ENCODE measurements around the gene TRMT10B.

TRMT10B gene

GRCh38 chr9:37739222-37739621 lies 14.4 kb upstream of the TRMT10B start:
- H3K4me3 ChIP-seq (ENCODE audit: insufficient read length, low read depth) = no peak overlapping the region
- no peaks in the 10 kb centered on the region for H3K9me3 ChIP-seq (ENCODE audit: insufficient read depth, low read length)
- TF ChIP-seq SUZ12 (IDR thresholded peaks at IDR 0.05; ENCODE audit: extremely low read depth, insufficient read depth, insufficient read length) (no peak), YY1 (IDR thresholded peaks at IDR 0.05; ENCODE audit: insufficient read depth, insufficient read length) (no peak), ZNF274 (IDR thresholded peaks at IDR 0.05; ENCODE audit: low read depth, low read length) (no peak)
- no peak for DNase-seq (ENCODE audit: low read depth, low spot score)
- peaks cover 2% of the 10 kb centered on the region for H3K27me3 ChIP-seq (ENCODE audit: insufficient read depth, insufficient read length)
- H3K36me3 ChIP-seq (ENCODE audit: insufficient read depth, insufficient read length, low read length) = no peaks in the 10 kb centered on the region
- no peak overlapping the region for H3K9ac ChIP-seq (ENCODE audit: insufficient read length, low read depth)
- peaks cover 11% of the 10 kb centered on the region for H3K4me1 ChIP-seq (ENCODE audit: insufficient read depth, insufficient read length)

GRCh38 chr9:37740128-37740527 lies 13.5 kb upstream of the TRMT10B start:
- Histone ChIP-seq H3K4me3 (ENCODE audit: insufficient read length, low read depth) (no peak overlapping the region), H3K9me3 (ENCODE audit: insufficient read depth, low read length) (no peaks in the 10 kb centered on the region), H3K4me1 (ENCODE audit: insufficient read depth, insufficient read length) (peaks cover 11% of the 10 kb centered on the region), H3K9ac (ENCODE audit: insufficient read length, low read depth) (no peak overlapping the region), H3K27me3 (ENCODE audit: insufficient read depth, insufficient read length) (peaks cover 2% of the 10 kb centered on the region), H3K36me3 (ENCODE audit: insufficient read depth, insufficient read length, low read length) (no peaks in the 10 kb centered on the region)
- no peak for DNase-seq (ENCODE audit: low read depth, low spot score)
- TF ChIP-seq ZNF274 (IDR thresholded peaks at IDR 0.05; ENCODE audit: low read depth, low read length) (no peak), YY1 (IDR thresholded peaks at IDR 0.05; ENCODE audit: insufficient read depth, insufficient read length) (no peak), SUZ12 (IDR thresholded peaks at IDR 0.05; ENCODE audit: extremely low read depth, insufficient read depth, insufficient read length) (no peak)

GRCh38 chr9:37740631-37741328 lies 12.8 kb upstream of the TRMT10B start:
- H3K4me3 ChIP-seq (ENCODE audit: insufficient read length, low read depth) = no peak overlapping the region
- H3K9ac ChIP-seq (ENCODE audit: insufficient read length, low read depth) = no peak overlapping the region
- H3K36me3 ChIP-seq (ENCODE audit: insufficient read depth, insufficient read length, low read length) = no peaks in the 10 kb centered on the region
- peaks cover 2% of the 10 kb centered on the region for H3K27me3 ChIP-seq (ENCODE audit: insufficient read depth, insufficient read length)
- H3K4me1 ChIP-seq (ENCODE audit: insufficient read depth, insufficient read length) = peaks cover 11% of the 10 kb centered on the region
- DNase-seq (ENCODE audit: low read depth, low spot score) = no peak
- H3K9me3 ChIP-seq (ENCODE audit: insufficient read depth, low read length) = no peaks in the 10 kb centered on the region
- TF ChIP-seq SUZ12 (IDR thresholded peaks at IDR 0.05; ENCODE audit: extremely low read depth, insufficient read depth, insufficient read length) (no peak), YY1 (IDR thresholded peaks at IDR 0.05; ENCODE audit: insufficient read depth, insufficient read length) (no peak), ZNF274 (IDR thresholded peaks at IDR 0.05; ENCODE audit: low read depth, low read length) (no peak)

- H3K27me3 ChIP-seq (ENCODE audit: insufficient read depth, insufficient read length) = no peaks in the 10 kb centered on the region
- H3K9ac ChIP-seq (ENCODE audit: insufficient read length, low read depth) = no peak overlapping the region
- TF ChIP-seq ZNF274 (IDR thresholded peaks at IDR 0.05; ENCODE audit: low read depth, low read length) = no peak
- no peak for TF ChIP-seq SUZ12 (IDR thresholded peaks at IDR 0.05; ENCODE audit: extremely low read depth, insufficient read depth, insufficient read length)
- TF ChIP-seq YY1 (IDR thresholded peaks at IDR 0.05; ENCODE audit: insufficient read depth, insufficient read length) = no peak
- H3K36me3 ChIP-seq (ENCODE audit: insufficient read depth, insufficient read length, low read length) = no peaks in the 10 kb centered on the region
- H3K4me1 ChIP-seq (ENCODE audit: insufficient read depth, insufficient read length) = peaks cover 4% of the 10 kb centered on the region
- no peak overlapping the region for H3K4me3 ChIP-seq (ENCODE audit: insufficient read length, low read depth)
- no peak for DNase-seq (ENCODE audit: low read depth, low spot score)
- H3K9me3 ChIP-seq (ENCODE audit: insufficient read depth, low read length) = no peaks in the 10 kb centered on the region
Observed at GRCh38 chr9:37745970-37746369, 7.6 kb upstream of the TRMT10B start.

- Histone ChIP-seq H3K27me3 (ENCODE audit: insufficient read depth, insufficient read length) (no peaks in the 10 kb centered on the region), H3K36me3 (ENCODE audit: insufficient read depth, insufficient read length, low read length) (no peaks in the 10 kb centered on the region), H3K9ac (ENCODE audit: insufficient read length, low read depth) (peak overlapping the region; percentile 15), H3K4me3 (ENCODE audit: insufficient read length, low read depth) (no peak overlapping the region), H3K9me3 (ENCODE audit: insufficient read depth, low read length) (no peaks in the 10 kb centered on the region), H3K4me1 (ENCODE audit: insufficient read depth, insufficient read length) (peaks cover 2% of the 10 kb centered on the region)
- DNase-seq (ENCODE audit: low read depth, low spot score) = no peak
- no peak for TF ChIP-seq SUZ12 (IDR thresholded peaks at IDR 0.05; ENCODE audit: extremely low read depth, insufficient read depth, insufficient read length)
- no peak for TF ChIP-seq YY1 (IDR thresholded peaks at IDR 0.05; ENCODE audit: insufficient read depth, insufficient read length)
- no peak for TF ChIP-seq ZNF274 (IDR thresholded peaks at IDR 0.05; ENCODE audit: low read depth, low read length)
Observed at GRCh38 chr9:37746448-37747270, 6.9 kb upstream of the TRMT10B start.

GRCh38 chr9:37747271-37747753 lies 6.3 kb upstream of the TRMT10B start:
- TF ChIP-seq YY1 (IDR thresholded peaks at IDR 0.05; ENCODE audit: insufficient read depth, insufficient read length) (no peak), ZNF274 (IDR thresholded peaks at IDR 0.05; ENCODE audit: low read depth, low read length) (no peak), SUZ12 (IDR thresholded peaks at IDR 0.05; ENCODE audit: extremely low read depth, insufficient read depth, insufficient read length) (no peak)
- DNase-seq (ENCODE audit: low read depth, low spot score) = peak; percentile 44
- Histone ChIP-seq H3K9me3 (ENCODE audit: insufficient read depth, low read length) (no peaks in the 10 kb centered on the region), H3K27me3 (ENCODE audit: insufficient read depth, insufficient read length) (no peaks in the 10 kb centered on the region), H3K4me1 (ENCODE audit: insufficient read depth, insufficient read length) (peaks cover 2% of the 10 kb centered on the region), H3K36me3 (ENCODE audit: insufficient read depth, insufficient read length, low read length) (no peaks in the 10 kb centered on the region), H3K4me3 (ENCODE audit: insufficient read length, low read depth) (no peak overlapping the region), H3K9ac (ENCODE audit: insufficient read length, low read depth) (no peak overlapping the region)

GRCh38 chr9:37749129-37749528 lies 4.5 kb upstream of the TRMT10B start:
- H3K27me3 ChIP-seq (ENCODE audit: insufficient read depth, insufficient read length) = no peaks in the 10 kb centered on the region
- DNase-seq (ENCODE audit: low read depth, low spot score) = no peak
- no peak for TF ChIP-seq SUZ12 (IDR thresholded peaks at IDR 0.05; ENCODE audit: extremely low read depth, insufficient read depth, insufficient read length)
- no peak for TF ChIP-seq ZNF274 (IDR thresholded peaks at IDR 0.05; ENCODE audit: low read depth, low read length)
- no peak for TF ChIP-seq YY1 (IDR thresholded peaks at IDR 0.05; ENCODE audit: insufficient read depth, insufficient read length)
- no peak overlapping the region for H3K4me3 ChIP-seq (ENCODE audit: insufficient read length, low read depth)
- H3K9me3 ChIP-seq (ENCODE audit: insufficient read depth, low read length) = peaks cover 5% of the 10 kb centered on the region; the same call in 1 of the 2 replicates
- no peak overlapping the region for H3K9ac ChIP-seq (ENCODE audit: insufficient read length, low read depth)
- H3K36me3 ChIP-seq (ENCODE audit: insufficient read depth, insufficient read length, low read length) = no peaks in the 10 kb centered on the region
- peaks cover 2% of the 10 kb centered on the region for H3K4me1 ChIP-seq (ENCODE audit: insufficient read depth, insufficient read length)
